D721Med (cell line): ENCODE measurements around the gene CNTNAP2.

ENCODE experiments used
- DNase-seq: peaks from one replicate; pipeline ENCODE4 v3.0.0; 2011; ENCODE audit warnings: low spot score; ENCODE audit not compliant: insufficient read length
- FAIRE-seq: peaks from 2 replicates; lab custom pipeline; 2011; peaks lifted over from hg19 to GRCh38; lab: Jason Lieb, UNC
- TF ChIP-seq, protein P1 (sequence below): IDR thresholded peaks from 2 replicates; pipeline ENCODE4 v1.5.1; 2012; ENCODE audit warnings: mild to moderate bottlenecking, control low read depth; ENCODE audit not compliant: insufficient read depth; ENCODE audit errors: missing control alignments

CNTNAP2 gene

DNA sequence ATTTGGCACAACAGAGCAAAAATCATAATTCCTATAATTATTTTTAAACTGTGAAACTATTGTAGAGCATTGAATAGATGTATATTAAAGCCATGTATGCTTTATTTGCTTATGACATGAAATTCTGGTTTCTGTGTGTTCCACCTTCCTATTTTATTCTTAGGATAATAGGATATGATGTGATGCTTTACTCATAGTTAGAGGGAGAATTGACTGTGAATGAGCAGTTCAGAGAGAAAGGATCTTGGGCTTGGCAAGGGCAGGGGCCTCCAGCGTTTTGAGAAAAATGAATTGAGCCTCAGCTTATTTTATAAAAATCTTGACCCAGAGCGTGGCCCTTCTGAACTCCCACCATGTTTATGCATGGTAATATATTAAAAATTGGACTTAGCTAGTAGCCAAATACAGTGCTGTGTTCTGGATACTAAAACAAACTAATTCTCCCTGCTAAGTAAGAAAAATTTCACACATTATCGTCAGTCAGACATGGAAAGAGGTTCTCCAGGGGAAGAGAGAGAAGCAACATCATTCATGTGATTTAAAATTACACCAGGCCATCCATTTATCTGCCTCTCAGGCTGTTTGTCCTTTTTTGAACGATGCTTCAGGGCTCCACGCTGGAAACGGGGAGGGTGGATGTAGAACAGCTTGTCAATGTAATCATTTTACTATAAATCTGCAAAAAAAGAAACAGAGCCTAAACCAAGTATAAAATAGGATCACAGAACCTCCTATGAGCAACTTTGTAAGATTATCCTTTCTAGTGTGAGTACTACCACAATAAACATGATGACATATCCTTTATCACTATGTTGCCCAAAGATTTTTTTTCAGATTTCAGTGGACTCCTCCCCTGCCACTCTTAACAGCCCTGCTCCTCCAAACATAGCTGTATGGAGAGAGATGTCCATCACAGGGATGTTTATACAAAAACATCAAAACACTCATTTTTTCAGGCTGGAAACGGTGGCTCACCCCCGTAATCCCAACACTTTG lies 2215.9 kb downstream of the CNTNAP2 start:
- no peak for FAIRE-seq
- TF ChIP-seq, protein P1, sequence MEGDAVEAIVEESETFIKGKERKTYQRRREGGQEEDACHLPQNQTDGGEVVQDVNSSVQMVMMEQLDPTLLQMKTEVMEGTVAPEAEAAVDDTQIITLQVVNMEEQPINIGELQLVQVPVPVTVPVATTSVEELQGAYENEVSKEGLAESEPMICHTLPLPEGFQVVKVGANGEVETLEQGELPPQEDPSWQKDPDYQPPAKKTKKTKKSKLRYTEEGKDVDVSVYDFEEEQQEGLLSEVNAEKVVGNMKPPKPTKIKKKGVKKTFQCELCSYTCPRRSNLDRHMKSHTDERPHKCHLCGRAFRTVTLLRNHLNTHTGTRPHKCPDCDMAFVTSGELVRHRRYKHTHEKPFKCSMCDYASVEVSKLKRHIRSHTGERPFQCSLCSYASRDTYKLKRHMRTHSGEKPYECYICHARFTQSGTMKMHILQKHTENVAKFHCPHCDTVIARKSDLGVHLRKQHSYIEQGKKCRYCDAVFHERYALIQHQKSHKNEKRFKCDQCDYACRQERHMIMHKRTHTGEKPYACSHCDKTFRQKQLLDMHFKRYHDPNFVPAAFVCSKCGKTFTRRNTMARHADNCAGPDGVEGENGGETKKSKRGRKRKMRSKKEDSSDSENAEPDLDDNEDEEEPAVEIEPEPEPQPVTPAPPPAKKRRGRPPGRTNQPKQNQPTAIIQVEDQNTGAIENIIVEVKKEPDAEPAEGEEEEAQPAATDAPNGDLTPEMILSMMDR: no peak
- no peak for DNase-seq

DNA sequence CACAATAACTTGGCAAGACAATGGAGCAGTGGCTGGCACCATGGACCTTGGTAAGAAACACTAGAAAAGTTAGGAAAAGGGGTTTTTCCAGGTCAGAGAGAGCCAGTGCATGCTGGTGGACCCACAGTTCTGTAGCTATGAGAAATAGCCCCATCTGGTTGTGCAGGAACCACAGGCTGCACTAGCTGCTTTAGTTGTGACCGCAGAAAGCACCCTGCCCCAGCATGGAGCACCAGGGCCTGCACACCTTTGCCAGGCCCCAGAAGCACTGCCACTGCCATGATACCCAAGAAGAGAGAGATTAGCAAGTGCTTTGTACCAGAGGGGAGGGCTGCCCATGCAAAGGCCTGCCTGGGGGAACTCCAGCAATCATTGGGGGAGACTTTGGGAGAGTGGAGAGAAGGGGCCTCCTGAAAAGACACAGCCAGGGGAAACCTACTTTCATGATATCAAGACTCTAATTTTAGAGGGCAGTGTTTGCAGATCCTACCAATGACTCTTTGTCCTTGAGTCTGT lies 2217.9 kb downstream of the CNTNAP2 start:
- DNase-seq (no peak), FAIRE-seq (no peak)
- TF ChIP-seq, protein P1: no peak

DNA sequence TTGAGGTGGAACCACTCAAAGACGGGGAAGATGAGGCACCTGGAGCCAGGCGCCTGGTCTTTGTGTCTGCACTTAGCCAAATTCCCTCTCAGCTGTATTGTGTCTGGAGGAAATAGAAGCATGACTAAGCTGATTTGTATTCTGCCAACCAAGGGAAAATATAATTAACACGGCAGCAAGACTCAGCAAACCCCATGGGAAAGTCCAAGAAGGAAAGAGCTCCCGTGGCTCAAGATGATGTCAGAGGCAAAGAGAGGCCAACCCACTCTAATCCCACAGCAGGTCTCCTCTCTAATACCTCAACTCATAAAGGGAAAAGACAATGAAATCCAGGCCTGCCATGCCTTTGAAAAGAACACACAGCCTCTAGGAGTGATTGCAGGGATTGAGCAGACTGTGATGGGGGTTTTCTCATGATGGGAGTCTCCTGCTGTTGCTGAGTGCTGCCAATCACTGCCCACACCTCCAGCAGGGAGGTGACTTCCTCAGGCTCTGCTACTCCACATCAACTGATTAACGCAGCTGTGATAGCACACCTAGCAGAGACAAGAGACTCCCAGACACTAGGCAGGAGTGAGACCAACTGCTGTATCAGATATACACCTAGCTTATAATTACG lies 2218.5 kb downstream of the CNTNAP2 start:
- DNase-seq (no peak), FAIRE-seq (no peak)
- TF ChIP-seq, protein P1: no peak

DNA sequence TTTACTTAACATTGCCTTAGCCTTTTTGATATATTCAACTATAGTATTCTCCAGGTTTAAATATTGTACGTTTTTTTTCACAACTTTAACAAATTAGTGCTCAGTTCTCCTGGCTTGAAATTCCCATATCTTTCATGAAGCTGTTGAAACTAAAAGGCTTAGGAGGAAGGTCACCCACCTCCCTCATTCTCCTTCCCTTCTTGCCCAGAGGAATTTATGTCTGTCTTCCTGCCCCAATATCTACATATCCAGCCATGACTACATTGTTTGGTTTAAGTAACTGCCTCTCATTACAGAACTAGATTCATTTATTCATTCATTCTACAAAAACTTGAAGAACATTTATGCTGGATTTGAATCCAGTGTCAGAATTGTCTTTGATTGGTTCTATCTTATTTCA lies 2219.2 kb downstream of the CNTNAP2 start:
- no peak for FAIRE-seq
- no peak for DNase-seq
- TF ChIP-seq, protein P1: no peak

DNA sequence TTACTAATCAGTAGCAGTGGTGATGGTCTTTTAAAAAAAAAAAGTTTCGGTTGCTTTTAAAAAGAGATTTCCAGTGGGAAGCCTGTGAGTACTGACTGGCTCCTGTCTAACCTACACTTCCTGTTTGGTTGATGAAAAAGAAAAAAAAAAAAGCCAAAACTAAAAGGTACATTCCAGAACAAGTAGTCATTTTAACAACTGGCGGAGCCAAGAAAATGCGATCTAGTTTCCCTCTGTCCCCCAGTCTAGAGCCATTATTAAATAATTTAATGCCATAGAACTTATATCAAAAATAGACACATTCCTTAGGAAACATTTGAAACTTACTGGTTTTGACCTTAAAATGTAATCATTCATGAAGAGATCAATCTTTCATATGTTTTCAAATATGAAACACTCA lies 2219.8 kb downstream of the CNTNAP2 start:
- no peak for DNase-seq
- TF ChIP-seq, protein P1: no peak
- FAIRE-seq: no peak

DNA sequence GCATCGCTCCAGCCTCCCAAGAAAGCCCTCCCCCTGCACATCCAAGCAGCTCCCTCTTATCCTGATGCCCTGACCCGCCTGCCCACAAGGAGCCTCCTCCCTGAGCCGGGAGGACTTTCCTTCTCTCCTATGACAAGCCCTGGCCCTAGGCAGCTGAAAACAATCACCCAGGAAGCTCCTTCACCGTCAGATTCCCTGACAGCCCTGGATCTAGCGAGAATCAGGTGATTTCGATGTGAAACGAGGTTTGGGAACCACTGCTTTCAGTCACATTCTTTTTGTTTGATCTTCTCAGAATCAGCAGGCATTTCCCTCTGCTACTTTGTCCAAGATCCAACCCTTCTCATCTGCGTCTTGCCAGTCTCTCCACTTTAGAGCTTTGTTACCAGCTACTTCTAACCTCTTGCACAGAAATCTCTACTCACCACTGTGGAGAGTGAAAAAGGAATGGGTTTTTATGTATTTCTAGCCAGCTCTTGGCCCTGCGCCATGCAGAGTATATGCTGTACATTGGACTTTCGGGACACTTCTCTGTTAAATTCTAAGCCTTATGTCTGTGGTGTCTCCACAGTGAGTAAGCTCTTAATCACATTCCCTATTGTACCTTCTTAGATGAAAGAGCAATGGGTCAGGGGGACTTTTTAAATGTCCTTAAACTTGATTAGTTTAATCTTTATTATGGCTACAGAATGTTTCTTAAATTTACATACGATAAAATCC lies 2220.8 kb downstream of the CNTNAP2 start:
- no peak for FAIRE-seq
- TF ChIP-seq, protein P1: no peak

More for the DNA sequence above, 2220.8 kb downstream of the CNTNAP2 start:
- DNase-seq: no peak
